HG03108 (cell line): ENCODE measurements around the gene ZC2HC1B.
"Not testable (repeated sequence)": the region's sequence is repeated elsewhere in the genome, so short reads cannot be mapped to it uniquely, and the experiment has no call there.

Source experiments
- ATAC-seq: cut with Tn5 transposase; IDR thresholded peaks from one replicate; pipeline ENCODE4 v1.9.1; 2021; ENCODE audit warnings: moderate library complexity; ENCODE audit not compliant: unreplicated experiment

The ZC2HC1B gene

GRCh38 chr6:143868808-143869207 is 4.5 kb downstream of the ZC2HC1B start:
- not testable (repeated sequence) for ATAC-seq

GRCh38 chr6:143871202-143871730 is 7.0 kb downstream of the ZC2HC1B start:
- ATAC-seq: not testable (repeated sequence)

- ATAC-seq: no peak
These were observed 7.9 kb downstream of the ZC2HC1B start for GRCh38 chr6:143872201-143872600.

- ATAC-seq: not testable (repeated sequence)
These were observed 9.3 kb downstream of the ZC2HC1B start for GRCh38 chr6:143873600-143873999.

GRCh38 chr6:143874503-143874902 is 10.2 kb downstream of the ZC2HC1B start:
- not testable (repeated sequence) for ATAC-seq

GRCh38 chr6:143877584-143878271 is 13.5 kb downstream of the ZC2HC1B start:
- no peak for ATAC-seq

GRCh38 chr6:143878272-143878760 is 14.0 kb downstream of the ZC2HC1B start:
- no peak for ATAC-seq

GRCh38 chr6:143880412-143880811 is 16.1 kb downstream of the ZC2HC1B start:
- no peak for ATAC-seq

- ATAC-seq: no peak
These were observed 18.2 kb downstream of the ZC2HC1B start for GRCh38 chr6:143882401-143882930.

GRCh38 chr6:143884216-143884900 is 20.1 kb downstream of the ZC2HC1B start:
- no peak for ATAC-seq

GRCh38 chr6:143885116-143885515 is 20.8 kb downstream of the ZC2HC1B start:
- ATAC-seq: no peak

- no peak for ATAC-seq
These were observed 30.4 kb downstream of the ZC2HC1B start for GRCh38 chr6:143894655-143895054.

GRCh38 chr6:143896126-143896860 is 32.0 kb downstream of the ZC2HC1B start:
- ATAC-seq: no peak

GRCh38 chr6:143900358-143900757 is 36.1 kb downstream of the ZC2HC1B start:
- ATAC-seq: no peak

GRCh38 chr6:143901885-143902750 is 37.8 kb downstream of the ZC2HC1B start:
- peak; percentile 95 for ATAC-seq

- ATAC-seq: no peak
These were observed 38.6 kb downstream of the ZC2HC1B start for GRCh38 chr6:143902827-143903226.

- ATAC-seq: no peak
These were observed 46.8 kb downstream of the ZC2HC1B start for GRCh38 chr6:143911028-143911427.

- ATAC-seq: no peak
These were observed 48.4 kb downstream of the ZC2HC1B start for GRCh38 chr6:143912671-143913070.

GRCh38 chr6:143917026-143917425 is 52.8 kb downstream of the ZC2HC1B start:
- ATAC-seq: not testable (repeated sequence)

GRCh38 chr6:143928853-143929252 is 64.6 kb downstream of the ZC2HC1B start:
- ATAC-seq: no peak
